NCI-H2107 (cell line): Measurements from ENCODE around the gene ARID1B.

Experiments used
- DNase-seq: peaks from one replicate; lab custom pipeline; 2025; lab: John Stamatoyannopoulos, UW

ARID1B gene

GRCh38 chr6:156773935-156774852 is 3.0 kb upstream of the ARID1B start:
- DNase-seq = no peak

GRCh38 chr6:156774863-156775405 is 2.2 kb upstream of the ARID1B start:
- no peak for DNase-seq

- DNase-seq = no peak
Observed at GRCh38 chr6:156775717-156776116, 1.5 kb upstream of the ARID1B start.

GRCh38 chr6:156776470-156776839 is 723 bp upstream of the ARID1B start:
- DNase-seq = no peak

GRCh38 chr6:156777577-156778453 is 637 bp downstream of the ARID1B start:
- DNase-seq = no peak

- no peak for DNase-seq
Observed at GRCh38 chr6:156778454-156779205, 1.5 kb downstream of the ARID1B start.

- DNase-seq = no peak
Observed at GRCh38 chr6:156779206-156780094, 2.3 kb downstream of the ARID1B start.

- peak; percentile 54 for DNase-seq
Observed at GRCh38 chr6:156780102-156780641, 3.0 kb downstream of the ARID1B start.

- no peak for DNase-seq
Observed at GRCh38 chr6:156780962-156781853, 4.0 kb downstream of the ARID1B start.

- DNase-seq = no peak
Observed at GRCh38 chr6:156781861-156782631, 4.9 kb downstream of the ARID1B start.

GRCh38 chr6:156782691-156783320 is 5.6 kb downstream of the ARID1B start:
- DNase-seq = no peak

GRCh38 chr6:156783958-156784357 is 6.8 kb downstream of the ARID1B start:
- no peak for DNase-seq

- DNase-seq = no peak
Observed at GRCh38 chr6:156786652-156787051, 9.5 kb downstream of the ARID1B start.

GRCh38 chr6:156787569-156788492 is 10.7 kb downstream of the ARID1B start:
- no peak for DNase-seq

GRCh38 chr6:156789081-156789943 is 12.1 kb downstream of the ARID1B start:
- DNase-seq = no peak

GRCh38 chr6:156790711-156791319 is 13.6 kb downstream of the ARID1B start:
- DNase-seq = no peak
